LNCAP (cell line): ENCODE results near the gene APEX2.

Experiments
- TF ChIP-seq, protein P1 (sequence below): fragments of 450-650 bp; IDR thresholded peaks from 2 replicates; pipeline ENCODE4 v1.5.1; 2017; ENCODE audit warnings: mild to moderate bottlenecking

The APEX2 gene

DNA sequence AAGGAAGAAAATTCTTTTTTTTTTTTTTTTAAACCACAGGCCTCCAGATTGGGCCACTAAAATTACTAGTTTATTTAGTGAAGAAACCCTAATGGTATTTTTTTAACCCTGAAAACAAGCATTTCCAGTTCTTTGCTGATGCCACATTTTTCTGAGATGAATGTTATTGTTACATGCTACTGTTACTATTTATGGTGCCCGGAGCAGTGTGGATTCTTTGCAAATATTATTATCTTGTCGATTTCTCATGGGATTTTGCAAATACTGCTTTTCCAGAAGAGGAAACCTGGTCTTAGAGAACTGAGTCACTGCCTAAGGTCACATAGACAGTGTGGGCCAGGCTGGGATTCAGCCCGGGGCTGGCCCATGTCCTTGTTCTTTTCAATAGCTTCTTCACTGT lies 39.3 kb downstream of the APEX2 start:
- TF ChIP-seq, protein P1, sequence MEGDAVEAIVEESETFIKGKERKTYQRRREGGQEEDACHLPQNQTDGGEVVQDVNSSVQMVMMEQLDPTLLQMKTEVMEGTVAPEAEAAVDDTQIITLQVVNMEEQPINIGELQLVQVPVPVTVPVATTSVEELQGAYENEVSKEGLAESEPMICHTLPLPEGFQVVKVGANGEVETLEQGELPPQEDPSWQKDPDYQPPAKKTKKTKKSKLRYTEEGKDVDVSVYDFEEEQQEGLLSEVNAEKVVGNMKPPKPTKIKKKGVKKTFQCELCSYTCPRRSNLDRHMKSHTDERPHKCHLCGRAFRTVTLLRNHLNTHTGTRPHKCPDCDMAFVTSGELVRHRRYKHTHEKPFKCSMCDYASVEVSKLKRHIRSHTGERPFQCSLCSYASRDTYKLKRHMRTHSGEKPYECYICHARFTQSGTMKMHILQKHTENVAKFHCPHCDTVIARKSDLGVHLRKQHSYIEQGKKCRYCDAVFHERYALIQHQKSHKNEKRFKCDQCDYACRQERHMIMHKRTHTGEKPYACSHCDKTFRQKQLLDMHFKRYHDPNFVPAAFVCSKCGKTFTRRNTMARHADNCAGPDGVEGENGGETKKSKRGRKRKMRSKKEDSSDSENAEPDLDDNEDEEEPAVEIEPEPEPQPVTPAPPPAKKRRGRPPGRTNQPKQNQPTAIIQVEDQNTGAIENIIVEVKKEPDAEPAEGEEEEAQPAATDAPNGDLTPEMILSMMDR: no peak

DNA sequence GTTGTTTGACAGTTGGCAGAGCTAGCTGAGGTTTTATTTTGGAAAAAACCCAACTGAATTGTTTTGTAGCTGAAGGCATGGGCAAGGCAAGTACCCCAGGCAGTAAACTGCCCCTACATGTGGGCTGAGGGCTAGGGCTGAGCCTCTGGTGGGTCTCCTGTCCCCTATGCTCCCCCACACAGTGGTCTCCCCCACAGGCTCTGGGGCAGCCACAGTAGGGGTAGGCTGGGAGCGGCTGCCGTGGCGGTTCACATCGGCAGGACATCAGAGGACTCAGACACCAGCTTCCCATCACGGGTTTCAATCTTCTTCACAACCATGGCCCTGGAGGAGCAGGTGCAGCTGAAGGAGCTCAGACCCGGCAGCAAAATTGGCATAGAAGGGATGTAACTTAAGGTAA lies 41.4 kb downstream of the APEX2 start:
- TF ChIP-seq, protein P1: no peak

- TF ChIP-seq, protein P1: no peak
These were observed 56.9 kb downstream of the APEX2 start for GRCh38 chrX:55056820-55057674.

GRCh38 chrX:55057675-55058249 lies 57.6 kb downstream of the APEX2 start:
- TF ChIP-seq, protein P1: peak; percentile 68
